GM23338 (cell line): ENCODE measurements around the gene MAPK13. TPM values are rescaled to one million over a fixed set of nuclear protein-coding genes. Genes with fewer than 3 reads are reported as not detected.
A peak's percentile ranks its signal among the peaks of the same experiment; 100 is the strongest.

Experiments
- ATAC-seq: fragments of 200-7000 bp; cut with Tn5 transposase; 3 replicates; pipeline ENCODE4 v1.9.1; 2020
- DNase-seq: peaks from one replicate; pipeline ENCODE4 v3.0.0-alpha.2; 2015; ENCODE audit warnings: low spot score
- H2AFZ ChIP-seq: fragments of 200-600 bp; sonication (generic); 2 replicates; pipeline ENCODE4 v1.8.0; 2016; ENCODE audit warnings: antibody characterized with exemption, mild to moderate bottlenecking, moderate library complexity
- H3F3A ChIP-seq: fragments of 200-600 bp; sonication (generic); replicated peaks from 2 replicates; pipeline ENCODE4 v1.8.0; 2017; ENCODE audit warnings: antibody characterized with exemption, mixed run types, low read depth
- H3K27ac ChIP-seq: fragments of 200-600 bp; sonication (generic); 2 replicates; pipeline ENCODE4 v1.6.1; 2016; ENCODE audit warnings: low read depth
- H3K27me3 ChIP-seq: fragments of 200-600 bp; sonication (generic); 2 replicates; pipeline ENCODE4 v1.8.0; 2016; ENCODE audit warnings: mild to moderate bottlenecking, mixed run types, moderate library complexity; ENCODE audit not compliant: insufficient read depth
- H3K36me3 ChIP-seq: fragments of 200-600 bp; sonication (generic); 2 replicates; pipeline ENCODE4 v1.8.0; 2016; ENCODE audit warnings: mild to moderate bottlenecking; ENCODE audit not compliant: insufficient read depth
- H3K4me1 ChIP-seq: fragments of 200-600 bp; sonication (generic); 2 replicates; pipeline ENCODE4 v1.8.0; 2016; ENCODE audit warnings: mild to moderate bottlenecking, moderate library complexity; ENCODE audit not compliant: insufficient read depth
- H3K4me2 ChIP-seq: fragments of 200-600 bp; sonication (generic); 2 replicates; pipeline ENCODE4 v1.7.1; 2017; ENCODE audit warnings: mixed run types
- H3K4me3 ChIP-seq: fragments of 200-600 bp; sonication (generic); 2 replicates; pipeline ENCODE4 v1.6.1; 2016; ENCODE audit warnings: mixed run types
- H3K79me2 ChIP-seq: fragments of 200-600 bp; sonication (generic); replicated peaks from 2 replicates; pipeline ENCODE4 v1.8.0; 2017; ENCODE audit warnings: mild to moderate bottlenecking; ENCODE audit not compliant: insufficient read depth
- H3K9me2 ChIP-seq: fragments of 200-600 bp; sonication (generic); 2 replicates; pipeline ENCODE4 v1.8.0; 2017; ENCODE audit not compliant: insufficient read depth
- H4K20me1 ChIP-seq: fragments of 200-600 bp; sonication (generic); replicated peaks from 2 replicates; pipeline ENCODE4 v1.8.0; 2017; ENCODE audit warnings: mild to moderate bottlenecking; ENCODE audit not compliant: insufficient read depth
- H3K27ac Mint-ChIP-seq: 2 replicates; pipeline ENCODE4 v1.8.0; 2020; ENCODE audit warnings: inconsistent platforms, mild to moderate bottlenecking, moderate library complexity, mixed read lengths
- H3K27me3 Mint-ChIP-seq: 3 replicates; pipeline ENCODE4 v1.8.0; 2022; ENCODE audit warnings: low read depth, mild to moderate bottlenecking, moderate library complexity, mixed read lengths, inconsistent platforms; ENCODE audit not compliant: insufficient read depth, poor library complexity
- H3K36me3 Mint-ChIP-seq: 3 replicates; pipeline ENCODE4 v1.8.0; 2021; ENCODE audit warnings: low read depth, mild to moderate bottlenecking, inconsistent platforms, moderate library complexity, mixed read lengths
- H3K4me1 Mint-ChIP-seq: 3 replicates; pipeline ENCODE4 v1.8.0; 2020; ENCODE audit warnings: mild to moderate bottlenecking, inconsistent platforms, mixed read lengths
- H3K4me3 Mint-ChIP-seq: 3 replicates; pipeline ENCODE4 v1.8.0; 2021; ENCODE audit warnings: moderate library complexity, mild to moderate bottlenecking, inconsistent platforms, mixed read lengths
- H3K9me3 Mint-ChIP-seq: 3 replicates; pipeline ENCODE4 v1.8.0; 2020; ENCODE audit warnings: moderate library complexity, mild to moderate bottlenecking, inconsistent platforms, mixed read lengths
- CTCF ChIP-seq, 2 experiments: fragments of 200-600 bp in 1 of 2; sonication (generic) in 1 of 2; conservative IDR thresholded peaks; 2 replicates each; pipeline versions ENCODE4 v1.5.1 to v1.6.1; 2016 to 2017; ENCODE audit warnings: antibody characterized with exemption in 2 of 2, low read depth in 2 of 2, mild to moderate bottlenecking in 2 of 2, moderate library complexity in 1 of 2
- EZH2phosphoT487 ChIP-seq: fragments of 200-600 bp; sonication (generic); IDR thresholded peaks from one replicate; pipeline ENCODE4 v1.8.1; 2018; ENCODE audit warnings: antibody characterized with exemption; ENCODE audit not compliant: unreplicated experiment
- JUNB ChIP-seq: IDR thresholded peaks from one replicate; pipeline ENCODE4 v1.6.1; 2016; ENCODE audit warnings: antibody characterized with exemption; ENCODE audit not compliant: unreplicated experiment
- POLR2AphosphoS5 ChIP-seq: IDR thresholded peaks from 2 replicates; pipeline ENCODE4 v1.6.1; 2016; ENCODE audit warnings: antibody characterized with exemption, low read depth
- polyA plus RNA-seq: library from polyadenylated mRNA; unstranded; fragments of >200 nt; fragmentation: Nextera tagmentation; extraction: Ambion mirVana; gene quantifications from 2 replicates; pipeline ENCODE4 v1.2.1, GENCODE V29; 2016
- total RNA-seq: library from RNA; depleted of rRNA; stranded (reverse); fragments of >200 nt; shearing (Covaris generic); gene quantifications from 2 replicates; pipeline ENCODE4 v1.2.3, GENCODE V29; 2014
- TF ChIP-seq, protein P1 (sequence below): IDR thresholded peaks from 2 replicates; pipeline ENCODE4 v1.6.1; 2016; ENCODE audit warnings: antibody characterized with exemption

Gene MAPK13
- total and polyA plus RNA-seq, 2 experiments from 2014 or later: 6.3 to 12.3 TPM

DNA sequence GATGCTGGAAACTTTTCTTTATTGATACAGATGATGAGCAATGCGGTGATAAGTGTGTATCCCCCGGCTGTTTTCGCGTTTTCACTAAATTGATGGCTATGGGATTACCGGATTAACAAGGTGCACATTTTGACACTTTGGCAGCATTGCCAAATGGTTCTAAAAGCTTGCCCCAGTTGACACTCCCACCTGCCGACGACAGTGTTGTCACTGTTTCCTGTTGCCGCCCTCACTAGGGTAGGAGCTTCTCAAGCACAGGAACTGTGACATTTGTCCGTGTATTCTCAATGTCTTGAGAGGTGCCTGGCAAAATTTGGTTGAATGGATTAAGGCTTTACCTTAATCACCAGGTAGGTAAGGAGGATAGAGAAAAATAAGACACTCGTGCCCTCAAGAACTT, 9.8 kb upstream of the MAPK13 start (continued):
- TF ChIP-seq, protein P1, sequence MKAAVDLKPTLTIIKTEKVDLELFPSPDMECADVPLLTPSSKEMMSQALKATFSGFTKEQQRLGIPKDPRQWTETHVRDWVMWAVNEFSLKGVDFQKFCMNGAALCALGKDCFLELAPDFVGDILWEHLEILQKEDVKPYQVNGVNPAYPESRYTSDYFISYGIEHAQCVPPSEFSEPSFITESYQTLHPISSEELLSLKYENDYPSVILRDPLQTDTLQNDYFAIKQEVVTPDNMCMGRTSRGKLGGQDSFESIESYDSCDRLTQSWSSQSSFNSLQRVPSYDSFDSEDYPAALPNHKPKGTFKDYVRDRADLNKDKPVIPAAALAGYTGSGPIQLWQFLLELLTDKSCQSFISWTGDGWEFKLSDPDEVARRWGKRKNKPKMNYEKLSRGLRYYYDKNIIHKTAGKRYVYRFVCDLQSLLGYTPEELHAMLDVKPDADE: no peak
- no peak for TF ChIP-seq POLR2AphosphoS5
- no peak for TF ChIP-seq EZH2phosphoT487

DNA sequence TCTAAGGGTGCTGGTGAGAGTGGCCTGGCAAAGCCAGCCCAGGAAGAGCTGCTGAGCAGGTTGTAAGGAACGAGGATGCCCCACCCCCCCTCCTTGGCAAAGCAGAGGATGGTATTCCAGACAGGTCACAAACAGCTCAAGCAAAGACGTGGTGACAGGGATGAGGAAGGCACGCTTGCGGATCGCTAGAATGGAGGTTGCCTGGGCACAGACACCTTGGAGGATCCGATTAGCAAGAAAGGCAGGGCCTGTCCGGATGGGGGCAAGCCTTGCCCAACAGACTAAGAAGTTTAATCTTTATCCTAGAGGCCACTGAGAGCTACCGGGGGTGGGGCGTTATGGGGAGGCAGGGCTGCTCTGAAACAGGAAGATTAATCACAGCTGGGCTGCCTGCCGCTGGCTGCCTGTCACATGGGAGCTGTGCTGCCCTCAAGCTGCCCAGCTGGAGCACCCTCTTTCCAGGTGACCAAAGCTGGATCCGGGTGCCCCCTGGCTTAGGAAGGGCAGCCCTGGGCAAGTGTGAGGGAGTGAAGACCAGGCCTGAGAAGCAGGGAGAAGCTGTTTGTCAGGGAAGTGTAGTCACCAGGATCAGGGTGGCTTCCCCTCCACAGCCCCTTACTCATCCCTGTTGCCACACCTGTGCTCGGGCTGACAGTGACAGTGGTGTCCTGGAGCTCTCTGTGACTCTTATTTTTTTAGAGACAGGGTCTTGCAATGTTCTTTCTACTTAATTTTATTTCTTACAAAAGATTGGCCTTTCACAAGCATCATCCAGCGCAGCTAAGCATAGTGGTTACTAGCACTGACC, 9.1 kb upstream of the MAPK13 start:
- Histone ChIP-seq H3K9me2 (no peaks in the 10 kb centered on the region), H3K4me3 (no peak overlapping the region), H3K27ac (0 out of 2 replicates have a peak overlapping the region, but pooled peaks have one; percentile 9), H4K20me1 (no peaks in the 10 kb centered on the region; the same call in 1 of the 2 replicates), H3K79me2 (no peaks in the 10 kb centered on the region), H3K27me3 (no peaks in the 10 kb centered on the region), H3K36me3 (no peaks in the 10 kb centered on the region), H3K4me2 (0 out of 2 replicates have a peak overlapping the region, but pooled peaks have one; percentile 50), H2AFZ (no peak overlapping the region), H3K4me1 (peaks cover 12% of the 10 kb centered on the region), H3F3A (no peaks in the 10 kb centered on the region)
- Mint-ChIP-seq H3K4me3 (peak overlapping the region; percentile 22; the same call in 1 of the 3 replicates), H3K4me1 (peaks cover 26% of the 10 kb centered on the region), H3K36me3 (no peaks in the 10 kb centered on the region), H3K27ac (peak overlapping the region; percentile 45; the same call in 1 of the 2 replicates), H3K9me3 (no peaks in the 10 kb centered on the region), H3K27me3 (peaks cover 4% of the 10 kb centered on the region)
- ATAC-seq: peak; percentile 15; the same call in 2 of the 3 replicates
- TF ChIP-seq POLR2AphosphoS5 (no peak), CTCF (conservative IDR thresholded peaks at IDR 0.05; ENCODE audit: low read depth in 2 of 2) (peak in 1 of 2 experiments; percentile 5; a peak in 1 of 4 replicates)
- DNase-seq: peak; percentile 34

DNA sequence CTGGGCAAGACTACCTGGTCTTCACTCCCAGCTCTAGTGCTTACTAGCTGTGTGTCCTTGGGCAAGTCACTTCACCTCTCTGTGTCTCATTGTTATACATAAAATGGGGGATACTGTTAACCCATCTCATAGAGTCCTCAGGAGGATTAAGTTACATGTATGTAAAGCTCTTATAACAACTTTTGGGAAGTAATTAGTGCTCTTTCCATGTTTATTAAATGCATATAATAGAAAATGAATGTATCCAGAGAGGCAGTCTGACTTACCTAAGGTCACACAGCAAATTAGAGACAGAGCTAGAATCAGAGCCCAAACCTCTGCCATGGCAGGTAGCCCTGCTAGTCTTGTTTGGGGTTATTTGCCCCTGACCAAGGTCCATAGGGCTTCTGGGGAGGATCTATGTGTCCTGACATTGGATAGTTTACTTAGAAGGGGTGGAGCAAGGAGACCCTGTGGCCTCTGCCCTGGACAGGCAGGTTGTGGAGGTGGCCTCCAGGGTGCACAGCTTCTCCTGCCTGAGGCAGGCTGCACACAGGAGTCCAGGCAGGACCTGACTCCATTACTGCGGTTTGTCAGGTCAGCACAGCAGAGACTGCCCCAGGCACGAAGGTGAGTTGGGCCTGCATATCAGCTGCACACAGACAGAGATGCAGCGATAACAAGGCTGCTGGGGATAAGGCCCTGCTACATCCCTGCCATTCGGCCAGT, 8.4 kb upstream of the MAPK13 start:
- no peaks in the 10 kb centered on the region for H3K9me3 Mint-ChIP-seq

More for the DNA sequence above, 8.4 kb upstream of the MAPK13 start:
- no peaks in the 10 kb centered on the region for H3F3A ChIP-seq
- H4K20me1 ChIP-seq: no peaks in the 10 kb centered on the region; the same call in 1 of the 2 replicates
- no peak overlapping the region for H3K4me3 ChIP-seq
- Mint-ChIP-seq H3K27me3 (peaks cover 6% of the 10 kb centered on the region), H3K4me3 (no peak overlapping the region), H3K4me1 (peaks cover 23% of the 10 kb centered on the region), H3K27ac (no peak overlapping the region), H3K36me3 (no peaks in the 10 kb centered on the region)
- H2AFZ ChIP-seq: no peak overlapping the region
- H3K79me2 ChIP-seq: no peaks in the 10 kb centered on the region
- H3K36me3 ChIP-seq: no peaks in the 10 kb centered on the region
- H3K4me1 ChIP-seq: peaks cover 12% of the 10 kb centered on the region
- TF ChIP-seq JUNB: no peak
- no peaks in the 10 kb centered on the region for H3K9me2 ChIP-seq
- ATAC-seq (no peak), DNase-seq (no peak)
- H3K27ac ChIP-seq: no peak overlapping the region
- no peak overlapping the region for H3K4me2 ChIP-seq
- no peaks in the 10 kb centered on the region for H3K27me3 ChIP-seq
